Esophagus muscularis mucosa (tissue), 3 donors: ENCODE data around the gene TNRC18.

Experiments used
- POLR2A ChIP-seq: fragments of 450-650 bp; IDR thresholded peaks from one replicate; pipeline ENCODE4 v1.6.1; 2017; ENCODE audit warnings: antibody characterized with exemption, moderate library complexity, mild to moderate bottlenecking, low read depth
- TF ChIP-seq, protein P1 (sequence below), 3 experiments: fragments of 200-600 bp in 2 of 3; fragments of 450-650 bp in 1 of 3; sonication (generic) in 2 of 3; IDR thresholded peaks; one replicate each; pipeline ENCODE4 v1.5.1; 2017 to 2019; ENCODE audit warnings: antibody characterized with exemption in 3 of 3, mild to moderate bottlenecking in 2 of 3, moderate library complexity in 1 of 3

DNA sequence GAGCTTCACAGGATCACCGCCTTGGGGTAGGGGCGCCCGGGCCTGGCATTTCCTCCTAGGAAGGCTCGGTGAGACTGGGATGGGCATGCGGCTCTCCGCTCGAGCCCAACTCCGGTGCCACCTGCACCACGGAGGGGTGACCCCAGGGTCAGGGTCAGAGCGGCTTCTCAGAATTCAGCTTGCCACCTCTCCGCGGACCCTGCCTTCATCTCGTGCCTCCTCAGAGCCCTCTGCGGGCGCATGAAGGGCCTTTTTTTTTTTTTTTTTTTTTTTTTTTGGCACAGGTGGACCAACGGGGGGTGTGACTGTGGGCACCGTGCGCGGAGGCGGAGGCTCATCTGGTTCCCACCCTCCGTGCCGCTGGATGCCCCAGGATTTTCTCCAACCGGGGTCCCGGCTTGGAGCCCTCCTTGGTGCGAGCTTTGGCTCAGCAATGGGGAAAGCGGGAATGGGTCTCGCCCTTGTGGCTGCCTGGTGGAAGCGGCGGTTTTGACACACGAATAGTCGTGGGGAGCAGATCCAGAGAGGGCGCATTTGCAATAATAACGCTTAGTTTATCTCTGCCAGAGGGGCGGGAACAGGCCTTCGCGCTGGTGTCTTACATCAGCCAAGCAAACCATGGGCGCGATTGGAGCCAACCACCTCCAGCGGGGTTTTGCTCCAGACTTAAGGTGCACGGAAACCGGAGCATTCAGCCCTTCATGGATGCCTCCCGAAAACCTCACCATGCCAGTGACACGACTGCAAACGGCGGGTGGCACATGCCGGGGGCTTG is 5.0 kb upstream of the TNRC18 start:
- TF ChIP-seq, protein P1, sequence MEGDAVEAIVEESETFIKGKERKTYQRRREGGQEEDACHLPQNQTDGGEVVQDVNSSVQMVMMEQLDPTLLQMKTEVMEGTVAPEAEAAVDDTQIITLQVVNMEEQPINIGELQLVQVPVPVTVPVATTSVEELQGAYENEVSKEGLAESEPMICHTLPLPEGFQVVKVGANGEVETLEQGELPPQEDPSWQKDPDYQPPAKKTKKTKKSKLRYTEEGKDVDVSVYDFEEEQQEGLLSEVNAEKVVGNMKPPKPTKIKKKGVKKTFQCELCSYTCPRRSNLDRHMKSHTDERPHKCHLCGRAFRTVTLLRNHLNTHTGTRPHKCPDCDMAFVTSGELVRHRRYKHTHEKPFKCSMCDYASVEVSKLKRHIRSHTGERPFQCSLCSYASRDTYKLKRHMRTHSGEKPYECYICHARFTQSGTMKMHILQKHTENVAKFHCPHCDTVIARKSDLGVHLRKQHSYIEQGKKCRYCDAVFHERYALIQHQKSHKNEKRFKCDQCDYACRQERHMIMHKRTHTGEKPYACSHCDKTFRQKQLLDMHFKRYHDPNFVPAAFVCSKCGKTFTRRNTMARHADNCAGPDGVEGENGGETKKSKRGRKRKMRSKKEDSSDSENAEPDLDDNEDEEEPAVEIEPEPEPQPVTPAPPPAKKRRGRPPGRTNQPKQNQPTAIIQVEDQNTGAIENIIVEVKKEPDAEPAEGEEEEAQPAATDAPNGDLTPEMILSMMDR (IDR thresholded peaks at IDR 0.05): peak in 1 of 3 experiments; percentile 26
- no peak for TF ChIP-seq POLR2A
